Neural crest cell (in vitro differentiated cells): ENCODE data around the gene P4HA2. TPM values are rescaled to one million over a fixed set of nuclear protein-coding genes. Genes with fewer than 3 reads are reported as not detected.

Experiments
- DNase-seq: peaks from one replicate; pipeline ENCODE4 v3.0.0; 2021; ENCODE audit warnings: low read depth, mixed read lengths, low spot score
- H3K27ac Mint-ChIP-seq: one replicate; pipeline ENCODE4 v1.8.0; 2021; ENCODE audit warnings: mild to moderate bottlenecking, mixed read lengths; ENCODE audit not compliant: unreplicated experiment
- H3K27me3 Mint-ChIP-seq: 2 replicates; pipeline ENCODE4 v1.8.0; 2021; ENCODE audit warnings: low read depth, mild to moderate bottlenecking, mixed read lengths
- H3K36me3 Mint-ChIP-seq: 2 replicates; pipeline ENCODE4 v1.8.0; 2021; ENCODE audit warnings: low read depth, mild to moderate bottlenecking, mixed read lengths
- H3K4me1 Mint-ChIP-seq: 2 replicates; pipeline ENCODE4 v1.8.0; 2021; ENCODE audit warnings: mixed read lengths
- H3K4me3 Mint-ChIP-seq: one replicate; pipeline ENCODE4 v1.8.0; 2021; ENCODE audit warnings: mild to moderate bottlenecking, mixed read lengths
- H3K9me3 Mint-ChIP-seq: 2 replicates; pipeline ENCODE4 v1.8.0; 2021; ENCODE audit warnings: mixed read lengths
- CTCF ChIP-seq: fragments of 200-600 bp; sonication (generic); conservative IDR thresholded peaks from 2 replicates; pipeline ENCODE4 v1.5.0; 2021; ENCODE audit warnings: antibody characterized with exemption, mild to moderate bottlenecking
- total RNA-seq: library from RNA; stranded (reverse); gene quantifications from 2 replicates; pipeline ENCODE4 v1.2.1, GENCODE V29; 2021

P4HA2 gene
- total RNA-seq, 1 donor from 2014 or later, result 10.8 TPM

- Mint-ChIP-seq H3K4me1 (peaks cover 22% of the 10 kb centered on the region), H3K36me3 (no peaks in the 10 kb centered on the region), H3K9me3 (no peaks in the 10 kb centered on the region), H3K4me3 (no peak overlapping the region), H3K27ac (no peak overlapping the region), H3K27me3 (no peaks in the 10 kb centered on the region)
- no peak for DNase-seq
- no peak for TF ChIP-seq CTCF
Observed at GRCh38 chr5:132184588-132184987, 43.1 kb downstream of the P4HA2 start.

GRCh38 chr5:132183723-132184122 lies 43.9 kb downstream of the P4HA2 start:
- no peaks in the 10 kb centered on the region for H3K27me3 Mint-ChIP-seq
- no peaks in the 10 kb centered on the region for H3K9me3 Mint-ChIP-seq
- TF ChIP-seq CTCF, result no peak
- H3K36me3 Mint-ChIP-seq, result no peaks in the 10 kb centered on the region
- no peak overlapping the region for H3K4me3 Mint-ChIP-seq
- no peak overlapping the region for H3K27ac Mint-ChIP-seq
- DNase-seq, result no peak
- peaks cover 22% of the 10 kb centered on the region for H3K4me1 Mint-ChIP-seq

GRCh38 chr5:132182359-132183040 lies 45.2 kb downstream of the P4HA2 start:
- Mint-ChIP-seq H3K4me1 (peaks cover 22% of the 10 kb centered on the region), H3K4me3 (no peak overlapping the region), H3K27me3 (no peaks in the 10 kb centered on the region), H3K9me3 (no peaks in the 10 kb centered on the region), H3K27ac (no peak overlapping the region), H3K36me3 (no peaks in the 10 kb centered on the region)
- no peak for TF ChIP-seq CTCF
- DNase-seq, result no peak

GRCh38 chr5:132181011-132181629 lies 46.5 kb downstream of the P4HA2 start:
- H3K4me1 Mint-ChIP-seq, result peaks cover 22% of the 10 kb centered on the region
- no peak overlapping the region for H3K4me3 Mint-ChIP-seq
- H3K27ac Mint-ChIP-seq, result no peak overlapping the region
- no peaks in the 10 kb centered on the region for H3K9me3 Mint-ChIP-seq
- no peaks in the 10 kb centered on the region for H3K36me3 Mint-ChIP-seq
- no peak for DNase-seq
- no peaks in the 10 kb centered on the region for H3K27me3 Mint-ChIP-seq
- TF ChIP-seq CTCF, result no peak

- Mint-ChIP-seq H3K4me1 (peaks cover 22% of the 10 kb centered on the region), H3K9me3 (no peaks in the 10 kb centered on the region), H3K27ac (peak overlapping the region; percentile 85), H3K27me3 (no peaks in the 10 kb centered on the region), H3K36me3 (no peaks in the 10 kb centered on the region), H3K4me3 (no peak overlapping the region)
- DNase-seq, result no peak
- TF ChIP-seq CTCF, result peak; percentile 80
Observed at GRCh38 chr5:132180134-132180745, 47.4 kb downstream of the P4HA2 start.
